GM21717 (cell line): ENCODE results near the gene FAM133A.

ENCODE experiments used
- ATAC-seq: cut with Tn5 transposase; IDR thresholded peaks from one replicate; pipeline ENCODE4 v1.9.1; 2021; ENCODE audit warnings: mild to moderate bottlenecking, moderate library complexity; ENCODE audit not compliant: unreplicated experiment

The FAM133A gene

GRCh38 chrX:93673869-93674271 is at the start of gene FAM133A:
Gene FAM133A (plus strand): TSS chrX:93674206. CDS start chrX:93709420, 35,214 bp downstream.
- no peak for ATAC-seq

DNA sequence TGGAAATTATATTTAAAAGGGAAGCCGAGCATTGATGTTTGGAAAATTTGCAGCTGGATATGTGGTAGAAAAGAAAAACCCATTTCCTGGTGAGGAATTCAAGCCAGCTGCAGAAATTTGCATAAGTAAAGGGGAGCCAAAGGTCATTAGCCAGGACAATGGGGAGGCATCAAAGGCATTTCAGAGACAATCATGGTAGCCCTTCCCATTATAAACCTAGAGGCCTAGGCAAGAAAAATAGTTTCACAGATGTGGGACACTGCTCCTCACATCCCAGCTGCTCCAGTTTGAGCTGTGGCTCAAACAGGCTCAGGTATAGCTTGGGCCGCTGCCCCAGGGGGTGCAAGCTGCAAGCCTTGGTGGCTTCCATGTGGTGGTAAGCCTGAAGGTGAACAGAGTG is 36.4 kb upstream of the FAM133A start:
- no peak for ATAC-seq

DNA sequence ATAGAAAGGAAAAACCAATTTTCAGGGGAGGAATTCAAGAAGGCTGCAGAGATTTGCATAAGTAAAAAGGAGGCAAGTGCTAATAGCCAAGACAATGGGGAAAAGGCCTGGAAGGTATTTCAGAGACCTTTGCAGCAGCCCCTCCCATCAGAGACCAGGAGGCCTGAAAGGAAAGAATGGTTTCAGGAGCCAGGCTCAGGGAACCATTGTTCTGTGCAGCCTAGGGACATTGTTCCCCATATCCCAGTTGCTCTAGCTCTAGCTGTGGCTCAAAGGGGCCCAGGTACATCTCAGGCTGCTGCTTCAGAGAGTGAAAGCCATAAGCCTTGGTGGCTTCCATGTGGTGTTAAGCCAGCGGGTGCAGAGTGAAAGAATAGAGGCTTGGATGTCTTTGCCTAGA is 24.6 kb upstream of the FAM133A start:
- no peak for ATAC-seq

DNA sequence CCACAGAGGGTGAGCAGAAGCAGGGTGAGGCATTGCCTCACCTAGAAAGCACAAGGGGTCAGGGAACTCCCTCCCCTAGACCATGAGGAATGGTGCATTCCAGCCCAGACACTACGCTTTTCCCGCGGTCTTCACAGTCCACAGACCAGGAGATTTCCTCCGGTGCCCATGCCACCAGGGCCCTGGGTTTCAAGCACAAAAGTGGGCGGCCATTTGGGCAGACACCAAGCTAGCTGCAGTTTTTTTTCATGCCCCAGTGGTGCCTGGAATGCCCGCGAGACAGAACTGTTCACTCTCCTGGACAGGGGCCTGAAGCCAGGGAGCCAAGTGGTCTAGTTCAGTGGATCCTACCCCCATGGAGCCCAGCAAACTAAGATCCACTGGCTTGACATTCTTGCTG is 13.4 kb upstream of the FAM133A start:
- no peak for ATAC-seq

- ATAC-seq: peak; percentile 66
These were observed 744 bp upstream of the FAM133A start, which contains the start of gene NAP1L3 for GRCh38 chrX:93673056-93673868. Gene NAP1L3 (minus strand): TSS chrX:93673578. CDS start chrX:93673304, 274 bp downstream.

- ATAC-seq: no peak
These were observed 22.0 kb downstream of the FAM133A start for GRCh38 chrX:93695981-93696380.

GRCh38 chrX:93703701-93704100 is 29.7 kb downstream of the FAM133A start:
- ATAC-seq: no peak

- ATAC-seq: no peak
These were observed 37.1 kb downstream of the FAM133A start for GRCh38 chrX:93711076-93711475.

DNA sequence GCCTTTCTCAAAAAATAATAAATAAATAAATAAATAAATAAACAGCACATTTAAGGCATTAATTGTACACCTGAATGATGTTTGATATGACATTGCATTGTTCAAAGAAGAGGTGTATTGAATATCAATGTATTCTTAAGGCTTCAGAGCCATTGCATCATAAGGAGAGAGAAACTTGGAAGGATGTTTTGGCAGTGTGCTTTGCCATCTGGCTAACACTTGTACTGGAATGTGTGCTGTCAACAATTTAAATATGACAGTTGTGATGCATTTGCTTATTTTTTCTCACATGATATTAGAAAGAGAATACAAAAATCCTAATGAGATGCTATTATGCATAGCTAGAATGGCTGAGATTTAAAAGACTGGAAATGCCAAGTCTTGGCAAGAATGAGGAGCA is 67.8 kb downstream of the FAM133A start:
- ATAC-seq: no peak

DNA sequence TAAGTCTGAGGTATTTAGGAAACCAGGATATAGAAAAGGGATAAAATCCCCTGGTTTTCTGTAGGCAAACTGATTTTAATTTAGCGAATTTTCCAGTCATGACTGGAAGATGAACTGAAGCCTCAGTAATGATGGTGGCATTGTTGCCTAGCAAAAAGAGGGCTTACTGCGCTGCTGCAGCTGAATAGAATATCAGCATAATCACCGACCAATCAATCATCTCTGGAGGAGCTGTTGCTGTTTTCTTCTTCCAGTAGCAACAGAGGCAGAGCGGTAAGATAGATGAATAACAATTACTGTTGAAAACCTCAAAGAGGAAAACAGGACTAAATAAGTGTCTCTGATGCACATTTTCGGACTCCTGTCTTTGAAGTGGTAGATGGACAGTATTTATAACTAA is 86.2 kb downstream of the FAM133A start:
- ATAC-seq: no peak
